HG02943 (cell line): Measurements from ENCODE around the gene PDCD4.
A peak's percentile ranks its signal among the peaks of the same experiment; 100 is the strongest.

Experiments
- ATAC-seq: cut with Tn5 transposase; IDR thresholded peaks from one replicate; pipeline ENCODE4 v1.9.1; 2021; ENCODE audit warnings: mild to moderate bottlenecking, low read depth, moderate library complexity; ENCODE audit not compliant: unreplicated experiment

The PDCD4 gene

DNA sequence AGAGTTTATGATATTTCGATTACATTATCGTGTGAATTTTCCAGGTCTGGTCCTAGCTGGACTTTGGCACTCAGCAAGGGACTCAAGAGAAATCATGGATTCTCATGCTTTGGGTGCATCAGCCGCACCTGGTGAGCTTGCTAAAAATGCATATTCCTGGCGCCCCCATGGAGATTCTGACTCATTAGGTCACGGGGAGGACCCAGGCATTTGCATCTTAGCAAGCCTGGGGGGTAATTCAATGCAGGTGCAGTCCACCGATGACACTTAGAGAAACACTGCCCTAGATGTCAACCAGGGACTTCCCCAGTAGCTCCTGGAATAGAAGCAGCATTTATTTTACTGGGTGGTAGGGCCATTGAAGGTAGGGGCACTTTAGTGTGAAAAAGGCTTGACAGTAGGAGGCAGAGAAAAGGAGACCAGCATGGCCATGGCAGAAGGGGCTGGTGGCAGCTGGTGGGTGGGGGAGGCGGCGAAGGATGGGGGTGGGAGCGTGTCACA lies 29.9 kb upstream of the PDCD4 start:
- peak; percentile 62 for ATAC-seq

DNA sequence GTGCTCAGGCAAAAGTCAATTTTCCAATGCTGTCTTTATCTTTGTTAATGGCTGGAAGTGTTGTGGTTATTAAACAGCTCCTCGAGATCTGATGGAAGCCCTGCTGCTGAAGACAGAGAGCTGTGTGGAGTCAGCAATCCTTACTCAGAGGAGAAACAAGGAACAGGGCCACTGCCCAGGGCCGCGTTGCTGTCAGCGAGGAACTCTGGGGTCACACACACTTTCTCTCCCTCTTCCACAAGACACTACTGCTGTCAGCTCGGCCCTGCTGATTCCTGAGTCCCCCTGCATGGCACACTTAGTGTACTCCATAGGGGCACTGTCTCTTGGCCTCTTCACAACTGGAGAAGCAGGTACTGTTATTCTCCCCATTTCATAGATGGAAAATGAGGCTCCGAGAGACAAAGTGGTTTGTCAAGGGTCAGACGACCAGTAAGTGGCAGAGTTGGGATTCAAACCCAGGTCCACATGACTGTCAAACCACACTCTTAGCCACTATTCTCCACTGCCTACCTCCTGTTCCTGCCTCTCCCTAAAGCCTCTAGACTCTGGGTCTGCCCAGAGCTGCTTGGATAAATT lies 29.3 kb upstream of the PDCD4 start:
- no peak for ATAC-seq

DNA sequence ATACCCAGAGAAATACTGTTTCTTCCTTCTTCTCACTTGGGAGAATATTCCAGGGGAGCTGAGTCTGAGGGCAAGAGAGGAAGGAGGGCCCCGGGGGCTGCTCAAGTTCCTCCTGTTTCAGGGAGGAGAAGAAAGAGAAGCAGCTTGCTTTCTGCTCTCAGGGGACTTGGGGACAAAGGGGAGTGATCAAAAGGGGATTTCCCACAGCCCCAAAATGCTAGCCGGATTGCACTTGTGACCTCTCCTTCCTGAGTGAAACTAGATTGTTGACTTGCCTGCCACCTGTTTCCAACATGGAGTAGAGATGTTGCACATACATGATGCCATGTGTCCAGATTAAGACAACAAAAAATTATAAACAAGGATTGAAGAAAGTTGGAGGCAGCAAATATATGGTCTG lies 28.7 kb upstream of the PDCD4 start:
- peak; percentile 81 for ATAC-seq

DNA sequence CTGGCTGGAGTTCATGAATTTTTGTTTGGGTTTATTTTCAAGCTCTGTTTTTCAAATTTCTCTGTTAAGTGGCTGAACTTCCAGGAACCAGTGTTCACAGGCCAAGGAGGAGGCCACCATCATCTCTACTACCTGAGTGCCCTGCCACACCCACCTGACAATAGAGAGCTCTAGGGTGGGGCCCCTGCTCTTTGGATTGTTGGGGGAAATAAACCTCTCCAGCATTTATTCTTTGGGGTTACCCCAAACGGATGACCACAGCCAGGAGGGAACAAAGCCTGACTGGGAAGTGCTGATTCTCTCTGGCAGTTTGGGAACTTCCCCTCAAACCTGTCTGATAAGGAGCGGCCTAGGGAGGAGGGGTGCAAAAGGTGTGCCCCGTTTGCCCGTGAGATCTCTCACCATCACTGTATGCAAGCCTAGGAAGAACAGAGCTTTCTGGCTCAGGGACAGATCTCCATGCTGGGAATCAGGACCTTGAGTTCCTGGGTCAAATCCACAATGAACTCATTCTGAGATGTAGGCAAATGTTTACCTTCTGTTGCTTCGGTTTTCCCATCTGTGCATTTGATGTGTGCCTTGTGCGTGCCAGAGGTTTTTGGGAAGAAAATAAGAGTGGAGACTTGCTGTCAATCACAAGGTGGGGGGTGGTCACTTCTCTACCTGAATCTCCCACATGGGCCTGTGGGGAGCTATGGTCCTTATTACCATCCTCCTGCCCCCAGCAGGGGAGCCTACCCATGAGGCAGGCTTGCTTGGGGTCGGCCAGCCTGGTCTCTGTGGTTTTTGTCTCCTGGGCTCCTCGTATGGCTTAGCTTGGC lies 27.7 kb upstream of the PDCD4 start:
- no peak for ATAC-seq

DNA sequence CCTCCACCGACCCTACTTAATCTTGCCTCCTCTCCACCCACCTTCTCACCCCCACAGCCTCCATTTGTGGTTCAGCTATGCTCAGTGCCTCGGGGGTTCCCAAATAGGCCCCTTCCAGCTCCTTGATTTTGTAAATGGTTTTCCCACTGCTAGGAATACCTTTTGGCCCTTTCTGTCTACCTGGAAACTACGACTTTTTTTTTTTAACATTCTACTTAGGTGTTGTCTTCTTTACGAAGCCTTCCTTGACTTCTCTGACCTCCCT lies 27.2 kb upstream of the PDCD4 start:
- no peak for ATAC-seq

DNA sequence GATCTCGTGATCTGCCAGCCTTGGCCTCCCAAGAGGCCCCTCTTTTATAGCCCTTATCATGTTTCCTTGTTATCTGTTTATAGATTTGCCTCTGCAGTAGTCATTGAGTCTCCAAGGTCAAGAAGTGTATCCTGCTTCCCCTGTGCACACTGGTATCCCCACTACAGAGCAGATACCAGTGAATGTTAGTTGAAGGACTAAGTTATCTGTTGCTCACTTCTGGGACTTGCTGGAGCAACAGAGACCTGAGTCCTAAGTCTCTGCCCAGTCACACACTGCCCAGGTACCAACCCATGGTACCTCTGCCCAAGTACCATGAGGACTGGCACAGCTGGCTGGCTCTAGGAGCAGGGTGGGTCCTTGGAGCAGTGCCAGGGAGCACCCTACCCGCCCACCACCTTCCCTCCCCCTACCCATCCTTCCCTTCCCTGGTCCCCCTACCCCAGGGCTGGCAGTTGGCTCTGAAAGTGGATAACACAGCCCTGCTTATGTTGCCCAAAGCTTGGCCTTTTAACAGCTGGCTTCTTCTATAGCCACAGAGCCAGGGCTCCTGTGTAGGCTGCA lies 26.5 kb upstream of the PDCD4 start:
- ATAC-seq: no peak

DNA sequence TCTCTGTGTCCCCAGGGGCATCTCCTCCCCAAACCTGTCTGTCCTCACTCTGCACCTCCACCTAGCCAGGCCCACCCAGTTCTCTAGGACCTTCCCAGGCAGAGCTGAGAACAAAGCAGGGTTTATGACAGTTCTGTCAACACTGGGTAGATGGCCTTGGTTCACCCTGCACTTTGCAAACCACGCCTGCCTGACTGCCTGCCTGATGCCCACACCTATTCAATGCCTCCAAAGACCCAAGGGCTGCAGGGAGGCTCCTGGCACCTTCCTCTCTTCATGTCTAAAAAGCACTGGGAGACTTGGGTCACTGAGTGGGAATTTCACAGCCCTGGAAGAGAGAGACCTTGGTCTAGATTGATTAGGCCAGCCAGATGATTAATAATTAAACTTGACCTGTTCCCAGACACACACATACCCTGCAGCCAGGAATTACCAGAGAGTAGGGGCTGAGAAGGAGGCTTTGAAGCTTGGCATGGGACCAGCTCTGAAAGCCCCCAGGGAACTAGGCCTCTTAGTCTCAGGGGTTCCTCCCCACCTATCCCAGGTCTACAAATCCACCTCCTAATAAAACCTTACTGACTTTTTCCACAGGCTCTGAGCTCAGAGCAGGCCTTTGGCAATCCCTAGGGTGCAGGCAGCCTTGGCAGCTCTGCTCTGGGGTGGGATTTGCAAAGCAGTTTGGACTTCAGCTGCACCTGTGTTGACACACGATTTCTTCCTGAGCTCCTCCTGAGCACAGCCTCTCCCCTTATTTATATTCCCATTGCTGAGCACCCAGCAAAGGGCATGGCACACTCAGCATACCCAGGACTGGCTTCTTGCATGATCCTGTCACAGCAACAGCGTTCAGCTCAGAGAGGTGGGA lies 25.7 kb upstream of the PDCD4 start:
- ATAC-seq: no peak

DNA sequence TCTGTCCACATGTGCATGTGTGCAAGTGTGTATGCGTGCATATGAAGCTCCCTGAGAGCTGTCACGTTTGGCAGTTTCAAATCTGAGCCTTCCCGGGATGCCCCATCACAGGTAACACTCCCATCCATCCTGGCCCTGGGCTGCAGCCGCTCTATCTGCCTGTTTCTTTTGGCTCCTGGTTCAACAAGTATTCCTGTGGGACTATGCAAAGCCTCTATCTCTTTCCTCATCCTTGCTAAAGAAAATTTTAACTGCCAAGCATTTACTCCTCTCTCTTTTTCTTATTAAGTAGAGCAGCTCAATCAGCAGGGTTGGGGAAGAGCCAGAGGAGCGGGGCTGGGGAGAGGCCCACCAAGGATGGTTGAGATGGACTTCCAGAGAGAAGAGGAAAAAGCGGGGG lies 24.4 kb upstream of the PDCD4 start:
- ATAC-seq: no peak

DNA sequence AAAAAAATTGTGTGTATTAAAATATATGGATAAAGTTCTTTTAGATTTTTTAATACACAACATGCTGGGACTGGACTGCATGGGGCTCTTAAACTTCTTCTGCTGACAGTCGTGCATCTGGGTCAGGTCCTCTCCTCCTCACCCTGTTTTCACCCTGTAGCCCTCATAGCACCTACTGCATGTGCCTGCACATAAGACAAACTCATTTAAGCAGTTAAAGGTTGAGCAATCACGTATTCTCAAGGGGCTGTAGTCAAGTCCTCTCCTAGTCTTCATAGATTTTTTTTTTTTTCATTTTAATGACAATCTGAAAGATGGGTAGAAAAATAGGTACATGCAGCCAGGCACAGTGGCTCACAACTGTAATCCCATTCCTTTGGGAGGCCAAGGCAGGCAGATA lies 23.6 kb upstream of the PDCD4 start:
- no peak for ATAC-seq

DNA sequence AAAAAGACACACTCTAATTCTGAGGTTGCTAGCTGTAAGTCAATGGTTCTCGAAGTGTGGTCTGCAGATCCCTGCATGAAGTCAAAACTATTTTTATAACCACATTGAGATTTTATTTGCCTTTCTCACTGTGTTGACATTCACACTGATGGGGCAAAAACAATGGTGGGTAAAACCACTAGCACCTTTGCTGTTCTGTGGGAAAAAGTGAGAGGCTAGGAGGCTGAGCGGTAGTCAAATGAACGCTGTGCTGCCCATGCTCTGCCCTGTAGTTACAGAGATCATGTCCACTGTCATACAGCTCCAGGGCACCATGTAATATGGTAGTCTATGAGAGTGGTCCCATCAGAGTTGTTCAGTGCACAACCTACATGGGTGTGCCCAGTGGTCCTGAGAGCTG lies 21.6 kb upstream of the PDCD4 start:
- ATAC-seq: no peak

DNA sequence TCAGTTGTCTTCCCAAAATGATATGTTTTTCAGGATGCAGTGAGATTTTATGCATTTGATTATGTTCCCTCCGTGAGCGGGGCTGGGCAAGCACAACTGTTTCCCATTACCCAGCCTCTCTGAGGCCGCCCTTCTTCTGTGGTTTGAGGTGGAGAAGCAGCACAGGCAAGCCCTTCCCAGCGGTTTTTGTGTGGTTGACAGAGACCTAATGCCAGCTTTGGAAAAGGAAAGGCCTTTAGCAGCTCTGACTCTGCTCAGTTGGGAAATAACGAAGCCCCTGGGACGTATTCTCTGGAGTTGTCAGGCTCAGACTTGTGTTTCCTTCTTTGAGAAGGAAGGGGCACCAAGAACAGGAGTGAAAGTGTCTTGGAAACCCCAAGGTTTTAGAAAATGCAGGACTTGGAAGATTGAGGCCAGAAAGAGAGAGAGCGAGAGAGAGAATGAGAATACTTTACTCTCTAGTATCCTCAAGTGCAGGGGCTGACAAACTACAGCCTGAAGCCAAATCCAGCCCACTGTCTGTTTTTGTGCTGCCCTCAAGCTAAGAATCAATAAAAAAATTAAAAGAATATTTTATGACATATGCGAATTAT lies 20.6 kb upstream of the PDCD4 start:
- no peak for ATAC-seq

DNA sequence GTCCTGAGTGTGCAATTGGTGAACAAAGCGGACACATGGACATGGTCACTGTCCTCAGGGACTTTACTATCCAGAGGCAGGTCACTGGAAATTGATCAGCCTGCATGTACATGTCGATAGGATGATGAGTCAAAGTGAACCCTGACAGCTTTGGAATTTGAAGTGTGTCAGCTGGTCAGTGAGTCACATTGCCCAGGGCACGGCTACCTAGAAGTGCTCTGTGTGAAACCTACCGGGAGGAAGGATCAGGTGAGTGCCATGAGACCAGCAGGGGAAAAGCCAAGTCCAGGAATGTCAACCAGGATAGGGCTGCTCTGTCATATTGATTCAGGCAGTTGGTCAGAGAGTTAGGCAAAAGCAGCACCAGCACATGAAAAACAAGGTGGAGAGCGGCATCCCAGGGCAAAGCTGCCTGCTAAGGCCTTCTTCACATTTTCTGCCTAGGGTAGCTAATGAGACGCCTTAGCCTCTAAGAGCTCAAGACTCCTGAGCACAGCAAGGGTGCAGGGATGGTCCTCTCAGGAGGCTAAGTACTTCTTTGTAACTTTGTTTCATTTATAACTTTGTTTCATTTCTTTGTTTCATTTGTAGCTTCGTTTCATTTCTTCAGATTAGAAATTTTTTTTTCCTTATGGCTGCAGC lies 19.4 kb upstream of the PDCD4 start:
- no peak for ATAC-seq

DNA sequence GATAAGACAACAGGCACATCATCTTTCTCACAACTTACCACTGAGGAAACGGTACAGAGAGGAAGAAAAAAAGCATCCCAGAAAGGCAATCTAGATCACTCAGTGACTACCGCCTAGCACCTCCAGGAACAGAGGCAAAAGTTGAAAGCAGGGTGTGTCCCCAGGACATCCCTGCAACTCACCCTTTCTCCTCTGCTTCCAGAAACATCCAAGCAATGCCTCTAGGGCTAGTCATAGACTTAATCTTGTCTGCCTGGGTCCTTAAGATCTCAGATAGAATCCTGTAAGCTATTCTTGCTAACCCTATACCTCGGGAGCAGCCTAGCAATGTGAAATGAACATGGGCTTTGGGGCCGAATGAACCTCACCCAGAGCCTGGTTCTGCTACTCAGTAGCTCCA lies 18.8 kb upstream of the PDCD4 start:
- no peak for ATAC-seq

DNA sequence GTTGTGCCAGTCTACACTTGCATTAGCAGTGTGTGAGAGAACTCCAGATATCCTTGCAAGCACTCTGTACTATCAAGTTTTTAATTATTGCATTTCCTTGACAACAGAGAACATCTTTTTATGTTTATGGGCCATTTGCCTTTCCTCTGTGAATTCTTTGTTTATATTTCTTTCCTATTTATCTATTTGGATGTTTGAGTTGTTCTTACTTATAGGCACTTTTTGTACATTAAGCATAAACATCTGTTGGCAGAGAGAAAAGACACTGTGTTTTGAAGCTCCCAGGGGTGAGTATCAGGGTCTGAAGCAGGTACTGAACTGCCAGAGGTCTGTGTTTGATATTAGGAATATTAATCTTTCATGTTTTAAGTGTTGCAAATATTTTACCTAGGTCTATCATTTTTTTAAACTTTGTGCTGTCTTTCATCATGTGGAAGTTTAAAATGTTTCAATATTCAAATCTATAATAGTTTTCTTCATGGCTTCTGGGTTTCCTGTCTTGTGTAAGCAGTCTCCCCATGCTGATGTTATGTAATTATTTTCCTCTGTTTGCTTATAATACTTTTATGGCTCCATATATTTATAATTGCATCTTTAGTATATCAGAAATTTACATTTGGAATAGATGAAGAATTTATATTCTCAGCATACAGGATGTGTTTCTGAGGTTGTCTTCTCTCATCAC lies 17.7 kb upstream of the PDCD4 start:
- ATAC-seq: no peak

DNA sequence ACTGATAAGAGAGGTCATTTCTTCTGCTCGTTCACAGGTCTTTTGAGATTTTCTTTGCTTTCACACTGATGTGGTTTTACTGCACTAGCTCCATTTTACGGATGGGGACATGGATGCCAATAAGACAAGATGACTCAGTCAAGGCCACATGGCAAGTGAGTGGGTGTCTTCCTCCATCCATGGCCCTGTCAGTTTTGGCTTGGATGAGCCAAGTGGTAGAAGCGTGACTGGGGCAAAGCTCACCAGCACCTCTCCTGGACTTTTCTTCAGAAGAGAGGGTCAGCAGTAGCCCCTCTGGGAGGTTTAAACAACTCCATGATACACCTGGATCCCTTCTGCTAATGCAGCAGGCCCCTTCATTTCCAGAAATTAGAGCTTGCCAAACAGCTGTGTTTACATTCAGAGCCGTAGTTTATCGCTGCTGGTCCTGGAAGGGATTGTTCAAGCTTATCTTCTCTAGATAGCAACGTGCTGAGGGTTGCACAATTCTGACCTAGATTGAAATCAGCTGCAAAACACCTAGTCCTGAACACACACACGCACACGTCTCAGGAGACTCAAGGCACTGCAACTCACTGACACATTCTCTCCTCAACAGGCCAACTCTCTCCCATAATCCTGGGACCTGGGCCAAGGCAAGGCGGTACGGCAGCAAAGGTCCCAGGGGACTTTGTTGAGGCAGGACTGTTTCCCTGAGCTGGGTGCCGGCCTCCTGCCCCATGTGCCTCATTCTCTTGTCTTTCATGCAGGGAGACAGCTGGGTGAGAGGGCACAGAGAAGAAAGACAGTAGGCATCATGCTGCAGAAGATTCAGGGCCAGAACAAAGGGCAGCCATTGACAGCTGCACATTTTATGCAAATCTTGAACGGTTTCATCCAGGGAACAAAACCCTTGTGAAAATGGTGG lies 14.2 kb upstream of the PDCD4 start:
- no peak for ATAC-seq

DNA sequence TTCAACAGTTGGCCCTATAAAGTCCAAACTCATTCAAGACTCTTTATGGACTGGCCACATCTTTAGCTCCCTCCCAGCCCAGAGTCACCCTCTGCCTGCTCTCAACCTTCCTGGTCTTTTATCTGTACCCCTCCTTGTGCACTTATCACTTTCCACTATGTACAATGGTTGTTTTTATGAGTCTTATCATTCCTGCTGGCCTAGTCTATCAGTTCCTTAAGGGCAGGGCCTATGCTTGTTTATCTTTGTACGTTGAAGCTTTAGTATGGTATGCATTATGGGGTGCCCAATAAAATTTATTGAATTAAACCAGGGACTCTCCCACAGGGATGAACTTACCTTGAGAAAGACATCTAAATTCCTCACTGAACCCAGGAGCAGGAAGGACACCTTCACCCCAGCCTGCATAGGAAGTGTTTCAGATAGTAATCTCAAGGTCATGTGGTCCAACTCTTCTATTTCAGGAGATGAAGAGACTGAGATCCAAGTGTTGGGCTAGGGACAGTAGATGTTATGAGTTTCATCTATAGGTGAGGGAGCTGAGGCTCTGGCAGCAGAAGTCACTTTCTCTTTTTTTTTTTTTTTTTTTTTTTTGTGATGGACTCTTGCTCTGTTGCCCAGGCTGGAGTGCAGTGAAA lies 13.3 kb upstream of the PDCD4 start:
- ATAC-seq: no peak

DNA sequence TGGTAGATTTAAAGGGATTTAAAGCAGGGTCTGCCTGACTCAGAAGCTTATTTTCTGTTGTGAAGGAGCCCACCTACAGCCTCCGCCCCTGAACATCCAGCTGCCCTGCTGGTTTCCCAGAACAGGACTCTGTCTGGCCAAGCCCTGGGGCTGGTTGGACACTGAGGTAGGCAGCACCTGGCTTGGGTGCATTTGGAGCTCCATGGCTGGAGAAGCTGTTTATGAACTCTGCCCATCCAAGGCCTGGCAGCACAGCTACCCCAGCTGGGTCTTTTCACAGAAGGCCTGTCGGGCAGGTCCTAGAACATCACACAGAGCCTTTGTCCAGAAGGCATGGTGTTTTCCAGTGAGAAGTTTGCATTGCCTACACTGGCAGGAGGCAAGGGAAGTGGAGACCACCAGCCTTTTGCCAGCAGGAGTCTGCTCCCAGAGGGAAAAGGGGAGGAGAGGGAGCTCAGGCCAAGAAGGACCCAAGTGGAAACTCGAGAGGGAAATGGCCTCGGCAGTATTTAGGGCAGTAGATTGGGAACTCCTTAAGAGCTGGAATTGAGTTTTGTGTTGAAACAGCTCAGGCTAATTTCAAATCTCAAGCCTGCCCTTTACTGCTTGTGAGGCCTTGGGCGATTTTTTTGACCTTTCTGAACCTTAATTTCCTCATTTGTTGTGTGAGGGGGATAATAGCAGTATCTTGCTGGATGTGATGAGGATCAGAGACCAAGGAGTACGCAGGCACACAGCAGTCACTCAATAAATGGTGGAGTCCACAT lies 12.3 kb upstream of the PDCD4 start:
- ATAC-seq: no peak

DNA sequence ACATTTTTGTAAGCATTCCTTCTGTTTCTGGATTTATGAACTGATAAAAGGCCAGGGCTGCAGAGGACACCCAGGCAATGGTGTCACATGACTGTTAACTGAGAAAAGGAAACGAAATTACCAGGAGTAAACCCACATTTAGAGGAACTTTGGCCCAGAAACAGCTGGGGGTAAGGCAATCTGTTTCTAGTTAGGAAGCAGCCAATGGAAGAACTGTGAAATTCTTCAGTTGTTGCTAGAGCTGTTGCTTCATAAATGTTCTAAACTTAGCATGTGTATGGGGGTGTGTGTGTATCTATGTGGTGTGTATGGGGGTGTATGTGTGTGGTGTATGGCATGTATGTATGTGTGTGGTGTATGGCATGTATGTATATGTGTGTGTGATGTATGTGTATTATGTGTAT lies 11.8 kb upstream of the PDCD4 start:
- no peak for ATAC-seq
